Kidney glomerular epithelial cell (primary cell): ENCODE results near the gene PKDREJ.

ENCODE experiments used
- DNase-seq: peaks from one replicate; lab custom pipeline; 2025; lab: John Stamatoyannopoulos, UW

PKDREJ gene

DNA sequence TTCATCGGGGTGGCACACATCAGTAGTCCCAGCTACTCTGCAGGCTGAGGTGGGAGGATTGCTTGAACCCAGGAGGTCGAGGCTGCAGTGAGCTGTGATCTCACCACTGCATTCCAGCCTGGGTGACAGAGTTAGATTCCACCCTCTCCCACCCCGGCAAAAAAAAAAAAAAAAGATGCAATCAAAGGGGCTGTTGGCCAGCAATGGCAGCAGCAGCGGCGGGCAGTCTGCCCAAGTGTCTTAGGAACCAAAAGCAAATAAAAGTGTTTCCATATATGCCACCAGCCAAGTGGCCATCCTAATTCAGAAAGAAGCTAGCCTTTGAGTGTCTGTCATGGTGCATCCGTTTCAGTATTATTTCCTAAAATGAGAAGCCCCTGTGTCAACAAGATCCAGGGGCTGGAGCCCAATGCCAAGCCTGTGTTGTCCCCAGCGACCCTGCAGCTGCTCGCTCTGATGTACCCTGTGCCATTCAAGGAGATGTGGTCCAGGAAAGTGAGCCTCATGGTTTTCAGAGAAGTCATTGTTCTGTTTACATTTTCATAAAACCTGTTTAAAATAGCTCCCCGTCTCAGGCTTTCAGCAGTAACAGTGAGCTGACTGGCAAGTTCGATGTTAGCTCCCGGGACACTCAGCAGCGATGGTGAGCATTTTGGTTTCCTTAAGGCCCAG, 25.6 kb downstream of the PKDREJ start:
- no peak for DNase-seq

DNA sequence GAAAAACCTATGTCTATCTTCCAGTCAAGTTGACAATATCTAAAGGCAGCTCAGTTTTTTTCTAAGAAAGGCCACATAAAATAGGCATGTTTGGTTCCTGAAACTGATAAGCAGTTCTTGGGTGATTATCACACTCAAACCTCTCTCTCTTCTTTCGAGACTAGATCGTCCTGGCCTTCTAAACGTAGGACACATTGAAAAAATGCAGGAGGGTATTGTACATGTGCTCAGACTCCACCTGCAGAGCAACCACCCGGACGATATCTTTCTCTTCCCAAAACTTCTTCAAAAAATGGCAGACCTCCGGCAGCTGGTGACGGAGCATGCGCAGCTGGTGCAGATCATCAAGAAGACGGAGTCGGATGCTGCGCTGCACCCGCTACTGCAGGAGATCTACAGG, 28.2 kb downstream of the PKDREJ start:
- DNase-seq = no peak

DNA sequence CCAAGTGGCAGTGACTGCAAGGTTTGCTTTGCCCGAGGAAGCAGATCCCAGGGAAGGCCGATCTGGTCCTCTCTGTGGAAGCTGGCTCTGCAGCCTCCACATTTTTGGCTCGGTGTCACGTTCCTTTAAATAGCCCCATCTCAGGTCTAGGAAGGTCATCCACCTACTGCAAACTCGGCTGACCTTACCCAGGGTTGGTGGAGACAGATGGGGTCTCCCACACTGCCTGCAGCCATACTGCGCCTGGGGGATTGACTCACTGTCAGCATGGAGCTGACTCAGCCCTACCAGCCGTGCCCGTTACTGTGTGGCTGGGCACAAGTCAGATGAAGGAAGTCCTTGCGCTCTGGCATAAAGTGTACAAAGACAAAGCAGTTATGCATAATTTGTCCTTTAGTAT, 29.9 kb downstream of the PKDREJ start:
- DNase-seq = peak; percentile 19

DNA sequence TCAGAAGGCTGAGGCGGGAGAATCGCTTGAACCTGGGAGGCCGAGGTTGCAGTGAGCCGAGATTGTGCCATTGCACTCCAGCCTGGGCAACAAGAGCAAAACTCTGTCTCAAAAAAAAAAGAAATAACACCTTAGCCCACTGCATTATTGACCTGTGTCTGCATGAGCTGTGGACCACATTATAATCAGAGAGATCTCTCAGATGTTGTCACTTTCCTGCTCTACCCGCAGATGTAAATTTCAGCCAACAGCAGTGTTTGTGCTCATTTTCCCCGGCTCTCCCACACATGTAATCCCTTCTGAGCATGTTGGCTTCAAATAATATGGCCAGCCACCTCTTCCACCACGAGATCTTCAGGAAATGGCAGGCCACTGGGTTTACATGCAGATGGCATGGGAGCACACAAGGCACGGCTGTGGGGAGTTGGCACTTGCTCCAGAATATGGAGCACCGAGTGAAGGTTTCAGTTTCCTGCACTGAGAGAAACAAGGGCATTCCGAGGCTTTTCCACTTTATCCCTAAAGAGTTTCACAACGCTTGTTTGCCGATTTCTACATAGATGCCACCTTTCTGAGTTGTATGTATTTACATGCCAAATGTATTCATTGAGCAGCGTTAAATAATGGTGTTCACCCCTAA, 32.8 kb downstream of the PKDREJ start:
- DNase-seq = no peak

DNA sequence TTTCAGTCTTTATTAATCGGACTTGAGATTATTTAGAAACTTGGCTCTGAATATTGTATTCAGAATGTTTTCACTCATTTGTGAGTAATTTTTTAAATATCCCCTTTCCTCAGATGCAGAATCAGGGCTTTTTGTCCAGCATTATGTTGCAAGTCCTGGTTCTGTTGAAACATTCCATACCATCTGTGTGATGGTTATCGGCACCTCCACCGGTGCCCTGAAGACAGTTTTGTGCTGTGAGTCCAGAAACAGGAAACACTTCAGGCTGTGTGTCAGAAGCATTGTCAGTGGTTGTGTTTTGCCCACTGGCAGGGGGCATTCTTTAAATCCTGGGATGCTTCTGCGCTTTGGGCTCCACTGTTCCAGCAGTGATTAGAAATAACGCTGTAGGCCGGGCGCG, 33.4 kb downstream of the PKDREJ start:
- no peak for DNase-seq

DNA sequence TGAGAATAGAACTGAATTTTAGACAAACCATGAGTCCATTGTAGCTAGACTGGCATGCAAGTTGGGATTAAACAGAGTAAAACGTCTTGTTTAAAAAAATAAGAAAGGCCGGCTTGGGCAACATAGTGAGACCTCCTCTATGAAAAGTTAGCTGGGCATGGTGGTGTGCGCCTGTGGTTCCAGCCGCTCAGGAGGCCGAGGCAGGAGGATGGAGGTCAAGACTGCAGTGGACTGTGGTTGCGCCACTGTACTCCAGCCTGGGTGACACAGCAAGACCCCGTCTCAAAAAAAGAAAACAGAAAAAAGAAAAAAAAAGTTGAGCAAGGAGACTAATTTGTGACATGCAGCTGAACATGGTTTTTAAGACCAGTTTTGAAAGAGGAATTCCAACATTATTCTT, 36.6 kb downstream of the PKDREJ start:
- DNase-seq = no peak

DNA sequence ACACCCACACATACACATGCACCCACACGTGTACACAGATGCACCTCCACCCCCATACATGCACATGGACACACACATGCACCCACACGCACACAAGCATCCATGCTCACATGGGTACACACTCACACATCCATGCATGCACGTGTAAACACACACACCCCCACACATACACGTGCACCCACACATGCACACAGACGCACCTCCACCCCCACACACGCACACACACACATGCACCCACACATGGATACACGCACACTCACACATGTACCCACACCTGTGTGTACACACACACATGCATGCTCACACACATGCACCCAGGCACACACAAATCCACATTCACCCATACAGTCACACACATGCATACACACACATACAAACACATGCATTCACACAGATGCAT, 37.5 kb downstream of the PKDREJ start:
- no peak for DNase-seq

DNA sequence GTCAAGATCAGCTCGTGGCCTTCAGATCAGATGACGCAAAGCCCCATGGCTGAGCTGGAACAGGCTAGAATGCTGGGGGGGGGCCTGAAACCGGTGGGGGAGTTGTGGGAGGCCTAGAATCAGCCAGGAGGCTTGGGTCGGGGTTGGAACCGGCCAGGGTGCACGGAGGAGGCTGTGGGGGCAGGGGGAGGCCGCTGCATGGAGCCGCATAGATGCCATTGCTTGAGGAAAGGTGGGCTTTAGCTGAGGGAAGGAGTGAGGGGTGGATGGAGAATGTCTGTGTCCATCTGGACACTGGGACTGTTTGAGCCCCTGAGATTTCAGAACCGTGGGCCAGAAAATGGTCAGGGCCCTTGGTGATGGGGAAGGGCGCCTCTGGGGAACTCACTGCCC, 38.2 kb downstream of the PKDREJ start:
- DNase-seq = no peak

DNA sequence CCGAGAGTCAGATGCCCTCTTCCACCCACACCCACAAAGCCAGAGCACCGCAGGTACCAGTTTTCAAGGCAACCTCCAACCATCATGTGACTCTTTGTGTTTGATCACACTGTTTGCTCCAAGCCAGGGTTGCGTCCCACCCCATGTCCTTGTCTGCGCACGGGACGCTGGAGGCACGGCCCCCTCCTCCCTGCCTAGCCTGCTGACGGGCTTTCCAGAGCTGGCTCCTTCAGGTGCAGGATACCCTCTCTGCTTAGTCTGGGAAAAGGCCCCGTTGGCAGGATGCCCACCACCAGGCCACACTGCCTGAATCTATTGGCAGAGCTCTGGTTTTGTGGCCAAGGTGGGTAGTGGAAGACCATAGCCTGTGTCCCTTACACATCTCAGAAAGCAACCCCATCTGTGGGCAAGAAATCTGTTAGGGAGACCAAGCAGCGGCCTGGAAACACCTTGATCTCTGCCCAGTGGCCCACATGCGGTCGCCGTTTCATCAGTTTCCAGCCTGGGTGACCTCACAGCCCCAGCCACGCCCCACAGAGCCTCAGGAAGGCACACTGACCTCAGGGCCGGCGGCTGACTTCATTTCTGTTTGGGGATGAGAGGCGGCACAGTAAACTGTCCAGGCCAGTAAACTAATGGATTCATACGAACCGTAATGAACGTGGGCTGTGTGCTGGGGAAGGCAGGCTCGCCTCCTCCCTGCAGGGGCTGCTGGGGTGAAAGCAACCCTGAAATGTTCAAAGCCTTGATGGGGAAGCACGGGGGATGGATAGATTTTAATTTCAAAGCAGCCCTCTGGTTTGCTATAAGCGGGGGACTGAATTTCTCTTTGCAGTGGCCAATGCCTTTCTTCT, 38.9 kb downstream of the PKDREJ start:
- no peak for DNase-seq

DNA sequence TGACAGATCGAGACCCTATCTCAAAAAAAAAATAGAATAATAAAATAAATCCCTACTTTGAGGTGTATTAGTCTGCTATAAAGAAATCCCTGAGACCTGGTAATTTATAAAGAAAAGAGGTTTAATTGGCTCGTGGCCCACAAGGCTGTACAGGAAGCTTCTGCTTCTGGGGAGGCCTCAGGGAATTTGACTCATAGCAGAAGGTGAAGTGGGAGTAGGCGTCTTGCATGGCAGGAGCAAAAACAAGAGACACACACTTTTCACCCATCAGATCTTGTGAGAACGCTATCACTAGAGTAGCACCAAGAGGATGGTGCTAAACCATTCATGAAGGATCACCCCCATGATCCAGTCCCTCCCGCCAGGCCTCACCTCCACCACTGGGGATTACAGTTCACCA, 42.2 kb downstream of the PKDREJ start:
- DNase-seq = no peak

DNA sequence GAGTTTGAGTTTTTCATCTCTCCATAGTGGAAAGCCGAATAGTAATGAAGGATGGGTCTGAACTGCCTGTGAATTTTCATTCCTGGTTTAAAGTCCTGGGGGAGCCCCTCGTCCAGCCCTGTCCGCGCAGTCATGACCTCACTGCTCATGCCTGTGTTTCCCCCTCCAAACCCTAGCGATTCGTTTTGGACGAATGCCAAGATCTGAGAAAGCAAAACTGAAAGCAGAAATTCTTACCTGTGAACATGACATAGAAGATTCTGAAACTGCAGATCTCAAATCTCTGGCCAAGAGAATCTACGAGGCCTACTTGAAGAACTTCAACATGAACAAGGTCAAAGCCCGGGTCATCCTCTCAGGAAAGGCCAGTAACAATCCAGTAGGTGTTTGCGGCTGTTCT, 43.5 kb downstream of the PKDREJ start:
- no peak for DNase-seq

DNA sequence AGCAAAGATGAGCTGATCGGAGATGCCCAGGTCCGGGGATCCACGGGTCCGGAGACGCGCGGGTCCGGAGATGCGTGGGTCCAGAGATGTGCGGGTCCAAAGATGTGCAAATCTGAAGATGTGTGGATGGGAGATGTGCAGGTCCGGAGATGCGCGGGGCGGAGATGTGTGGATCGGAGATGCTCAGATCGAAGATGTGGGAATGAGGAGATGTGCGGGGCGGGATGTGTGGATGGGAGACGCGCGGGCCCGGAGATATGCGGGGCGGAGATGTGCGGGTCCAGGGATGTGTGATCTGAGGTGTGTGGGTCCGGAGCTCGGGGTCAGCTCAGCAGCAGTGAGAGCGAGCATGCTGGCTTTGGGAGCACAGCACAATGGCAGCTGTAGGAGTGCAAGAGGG, 48.5 kb downstream of the PKDREJ start:
- no peak for DNase-seq

DNA sequence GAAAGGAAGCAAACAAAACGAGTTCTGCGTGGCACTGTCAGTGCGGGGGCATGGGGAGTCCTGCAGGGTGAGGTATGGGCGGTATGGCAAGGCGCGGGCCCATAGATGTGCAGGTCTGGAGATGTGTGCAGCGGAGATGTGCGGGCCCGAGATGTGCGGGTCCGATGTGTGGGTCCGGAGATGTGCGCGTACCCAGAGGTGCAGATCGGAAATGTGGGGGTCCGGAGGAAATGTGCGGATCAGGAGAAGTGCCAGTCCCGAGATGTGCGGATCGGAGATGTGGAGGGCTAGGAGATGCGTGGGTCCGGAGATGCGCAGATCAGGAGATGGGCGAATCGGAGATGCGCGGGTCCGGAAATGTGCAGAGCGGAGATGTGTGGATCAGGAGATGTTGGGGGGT, 49.0 kb downstream of the PKDREJ start:
- DNase-seq = no peak

DNA sequence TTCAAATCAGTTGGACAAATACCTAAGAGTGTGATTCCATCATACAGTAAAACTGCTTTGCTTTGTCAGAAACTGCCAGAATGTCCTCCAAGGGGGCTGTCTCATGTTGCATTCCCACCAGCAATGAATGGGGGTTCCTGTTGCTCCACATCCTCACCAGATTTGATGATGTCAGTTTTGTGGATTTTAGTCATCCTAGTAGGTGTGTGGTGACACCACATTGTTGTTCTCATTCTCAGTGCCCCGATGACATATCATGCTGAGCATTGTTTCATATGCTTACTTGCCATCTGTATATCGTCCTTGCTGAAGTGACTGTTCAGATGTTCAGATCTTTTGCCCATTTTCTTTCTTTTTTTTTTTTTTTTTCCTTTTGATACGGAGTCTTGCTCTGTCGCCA, 50.1 kb downstream of the PKDREJ start:
- no peak for DNase-seq

DNA sequence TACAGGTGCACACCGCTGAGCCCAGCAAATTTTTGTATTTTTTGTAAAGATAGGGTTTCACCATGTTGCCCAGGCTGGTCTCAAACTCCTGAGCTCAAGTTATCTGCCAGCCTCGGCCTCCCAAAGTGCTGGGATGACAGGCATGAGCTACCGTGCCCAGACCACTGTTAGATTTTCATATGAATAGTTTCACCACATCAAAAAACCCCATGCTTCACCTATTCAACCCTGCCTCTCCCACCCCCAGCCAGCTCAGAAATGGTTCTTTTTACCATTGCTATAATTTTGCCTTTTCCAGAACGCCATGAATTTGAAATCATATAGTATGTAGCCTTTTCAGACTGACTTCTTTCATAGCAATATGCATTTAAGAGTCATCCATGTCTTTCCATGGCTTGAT, 50.9 kb downstream of the PKDREJ start:
- DNase-seq = no peak

DNA sequence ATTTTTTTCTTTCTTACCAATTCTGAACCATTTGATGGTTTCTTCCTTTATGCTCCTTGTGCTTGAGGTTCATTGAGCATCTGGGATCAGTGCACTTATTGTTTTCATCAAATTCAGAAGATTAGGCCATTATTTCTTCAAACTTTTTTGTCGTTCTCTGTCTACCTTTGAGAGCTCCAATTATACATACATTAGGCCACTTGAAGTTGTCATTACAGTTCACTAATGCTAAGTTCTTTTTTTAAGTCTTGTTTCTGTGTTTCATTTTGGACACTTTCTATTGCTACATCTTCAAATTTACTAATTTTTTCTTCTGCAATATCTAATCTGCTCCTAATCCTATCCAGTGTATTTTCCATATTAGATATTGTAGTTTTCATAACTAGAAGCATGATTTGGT, 53.9 kb downstream of the PKDREJ start:
- no peak for DNase-seq
